Nucleus accumbens (tissue), 56 donors: ENCODE measurements around the gene ENO3.

Experiments
- DNase-seq, 56 donors: peaks; one replicate each; lab custom pipeline; 2025; lab: John Stamatoyannopoulos, UW

Gene ENO3

GRCh38 chr17:4969551-4970173 lies 18.7 kb downstream of the ENO3 start:
- no peak for DNase-seq

GRCh38 chr17:4970273-4970672 lies 19.4 kb downstream of the ENO3 start:
- DNase-seq = no peak

- no peak for DNase-seq
Measured at GRCh38 chr17:4971826-4972225, 20.9 kb downstream of the ENO3 start.

- DNase-seq = no peak
Measured at GRCh38 chr17:4972322-4972721, 21.4 kb downstream of the ENO3 start.

GRCh38 chr17:4972752-4973151 lies 21.8 kb downstream of the ENO3 start:
- no peak for DNase-seq

- no peak for DNase-seq
Measured at GRCh38 chr17:4973256-4974114, 22.6 kb downstream of the ENO3 start.

GRCh38 chr17:4974115-4974670 lies 23.3 kb downstream of the ENO3 start:
- no peak for DNase-seq

GRCh38 chr17:4978726-4979125 lies 27.8 kb downstream of the ENO3 start:
- DNase-seq = no peak

- DNase-seq = peak in 6 of 56 donors; percentile 5 to 22 (median 13)
Measured at GRCh38 chr17:4980644-4981216, 29.8 kb downstream of the ENO3 start.

GRCh38 chr17:4982305-4982704 lies 31.4 kb downstream of the ENO3 start:
- no peak for DNase-seq

GRCh38 chr17:4986403-4986802 lies 35.5 kb downstream of the ENO3 start:
- DNase-seq = peak in 3 of 56 donors; percentile 7 to 19 (median 10)

- peak; percentile 20 to 93 (median 79) for DNase-seq
Measured at GRCh38 chr17:4986951-4987766, 36.2 kb downstream of the ENO3 start, which contains the start of gene CAMTA2. Gene CAMTA2 (minus strand): TSS chr17:4987675. CDS start chr17:4986222, 1,453 bp downstream.

GRCh38 chr17:4987767-4988567 lies 37.0 kb downstream of the ENO3 start:
- DNase-seq = peak in 4 of 56 donors; percentile 27 to 77 (median 66)

- no peak for DNase-seq
Measured at GRCh38 chr17:4994081-4994595, 43.2 kb downstream of the ENO3 start.

- DNase-seq = peak; percentile 40 to 96 (median 92)
Measured at GRCh38 chr17:4997302-4998026, 46.5 kb downstream of the ENO3 start, which contains the start of the genes INCA1 and KIF1C. Gene INCA1 (minus strand): TSS chr17:4997522. CDS start chr17:4994437, 3,085 bp downstream. Gene KIF1C (plus strand): TSS chr17:4997950. CDS start chr17:5000247, 2,297 bp downstream.

- DNase-seq = peak in 17 of 56 donors; percentile 13 to 83 (median 51)
Measured at GRCh38 chr17:4998027-4998731, 47.3 kb downstream of the ENO3 start.

GRCh38 chr17:4998732-4999429 lies 48.0 kb downstream of the ENO3 start:
- DNase-seq = no peak
